Measurements from ENCODE around the gene APBA1.

APBA1 gene

DNA sequence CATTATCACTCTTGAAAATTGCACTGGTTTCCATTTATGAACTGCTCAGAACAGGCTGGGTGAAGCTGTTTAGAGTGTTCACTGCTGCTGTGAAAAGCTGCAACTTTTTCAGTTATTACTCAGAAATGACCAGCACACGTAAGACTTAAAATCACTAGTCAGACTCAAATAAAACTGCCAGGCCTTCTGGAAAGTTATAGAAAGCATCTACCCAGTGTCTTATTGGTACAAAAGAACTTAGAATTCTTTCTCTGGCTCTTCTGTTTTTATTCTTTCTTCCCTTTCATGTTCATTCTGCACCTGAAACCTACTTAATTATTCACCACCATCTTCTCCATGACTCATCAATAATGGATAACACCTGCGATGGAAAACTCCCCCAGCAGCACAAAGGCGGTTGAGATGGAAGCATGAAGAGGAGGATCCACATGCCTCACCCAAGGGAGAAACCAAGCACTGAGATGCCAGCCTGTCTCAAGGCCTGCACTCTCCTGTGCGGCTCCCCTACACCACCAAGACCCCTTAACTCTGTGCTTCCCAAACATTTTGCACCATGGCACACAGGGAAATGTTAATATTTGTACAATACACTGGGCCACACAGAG, 175.2 kb downstream of the APBA1 start:
- no peak overlapping the region for H3K4me3 ChIP-seq (ENCODE audit: low read depth, low read length)
- no peak for DNase-seq (ENCODE audit: low read depth)
- TF ChIP-seq CTCF (IDR thresholded peaks at IDR 0.05; ENCODE audit: insufficient read depth, low read depth, low read length, missing control alignments): no peak

DNA sequence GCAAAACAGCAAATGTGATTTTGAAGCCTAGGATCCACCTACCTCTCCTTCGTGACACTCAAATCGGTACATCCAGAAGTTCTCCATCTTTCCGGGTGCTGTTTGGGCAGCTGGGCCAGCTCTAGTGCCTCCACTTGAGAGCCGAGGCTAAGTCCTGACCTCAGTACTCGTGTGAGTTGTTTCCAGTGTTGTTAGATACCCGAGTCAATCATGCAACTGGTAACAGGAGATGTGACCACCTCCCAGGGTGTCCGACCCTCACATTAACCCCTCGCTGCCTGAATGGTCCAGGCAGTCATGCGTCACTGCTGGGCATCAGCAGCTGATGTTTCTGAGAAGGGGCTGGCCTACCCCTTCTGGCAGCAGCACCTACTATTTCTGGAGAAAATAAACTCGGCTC, 176.9 kb downstream of the APBA1 start:
- no peak for DNase-seq (ENCODE audit: low read depth)
- no peak for TF ChIP-seq CTCF (IDR thresholded peaks at IDR 0.05; ENCODE audit: insufficient read depth, low read depth, low read length, missing control alignments)

GRCh38 chr9:69494763-69495162, 177.4 kb downstream of the APBA1 start:
- no peak for DNase-seq (ENCODE audit: low read depth)
- no peak for TF ChIP-seq CTCF (IDR thresholded peaks at IDR 0.05; ENCODE audit: insufficient read depth, low read depth, low read length, missing control alignments)
- no peak overlapping the region for H3K4me3 ChIP-seq (ENCODE audit: low read depth, low read length)

More for the DNA sequence above, 176.9 kb downstream of the APBA1 start:
- no peak overlapping the region for H3K4me3 ChIP-seq (ENCODE audit: low read depth, low read length)

DNA sequence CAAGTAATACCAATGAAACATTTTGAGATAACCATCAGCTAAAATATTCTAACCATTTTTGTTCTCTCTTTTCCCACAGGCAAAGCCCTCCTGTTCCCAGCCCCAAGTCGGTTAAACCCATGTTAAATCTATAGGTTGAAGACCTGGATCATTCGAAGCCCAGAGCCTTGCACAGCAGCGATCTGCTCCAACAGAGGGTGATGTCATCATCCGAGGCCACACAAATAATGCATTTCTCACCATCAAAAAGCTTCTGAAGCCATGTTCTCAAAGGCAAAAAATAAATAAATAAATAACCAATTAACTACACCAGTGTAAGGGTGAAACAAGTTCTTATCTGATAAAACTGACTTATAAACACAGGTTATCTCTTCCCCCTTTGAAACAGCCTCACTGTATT, 178.0 kb downstream of the APBA1 start:
- no peak overlapping the region for H3K4me3 ChIP-seq (ENCODE audit: low read depth, low read length)
- TF ChIP-seq CTCF (IDR thresholded peaks at IDR 0.05; ENCODE audit: insufficient read depth, low read depth, low read length, missing control alignments): no peak
- no peak for DNase-seq (ENCODE audit: low read depth)

DNA sequence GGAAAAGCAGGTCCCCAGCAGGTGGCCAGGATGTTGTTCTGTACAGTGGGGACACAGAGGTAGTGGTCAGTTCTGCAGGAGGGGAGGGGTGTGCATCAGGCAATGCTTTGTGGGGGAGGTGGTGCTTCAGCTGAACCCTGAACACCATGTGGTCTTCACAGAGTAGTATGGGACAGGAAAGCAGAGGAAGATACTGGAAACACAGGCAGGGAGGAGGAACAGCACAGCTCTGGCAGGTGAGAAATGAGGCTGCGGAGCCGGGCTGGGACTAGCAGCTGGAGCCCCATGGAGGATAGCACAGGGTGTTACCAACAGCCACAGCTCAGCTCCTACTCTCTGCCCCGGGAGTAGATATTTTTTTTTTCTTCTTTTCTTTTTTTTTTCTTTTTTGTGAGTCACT, 185.7 kb downstream of the APBA1 start:
- no peak for TF ChIP-seq CTCF (IDR thresholded peaks at IDR 0.05; ENCODE audit: insufficient read depth, low read depth, low read length, missing control alignments)
- no peak overlapping the region for H3K4me3 ChIP-seq (ENCODE audit: low read depth, low read length)
- no peak for DNase-seq (ENCODE audit: low read depth)

- no peak for TF ChIP-seq CTCF (IDR thresholded peaks at IDR 0.05; ENCODE audit: insufficient read depth, low read depth, low read length, missing control alignments)
- H3K4me3 ChIP-seq (ENCODE audit: low read depth, low read length): no peak overlapping the region
- DNase-seq (ENCODE audit: low read depth): no peak
These were observed 186.7 kb downstream of the APBA1 start for GRCh38 chr9:69485466-69485865.

DNA sequence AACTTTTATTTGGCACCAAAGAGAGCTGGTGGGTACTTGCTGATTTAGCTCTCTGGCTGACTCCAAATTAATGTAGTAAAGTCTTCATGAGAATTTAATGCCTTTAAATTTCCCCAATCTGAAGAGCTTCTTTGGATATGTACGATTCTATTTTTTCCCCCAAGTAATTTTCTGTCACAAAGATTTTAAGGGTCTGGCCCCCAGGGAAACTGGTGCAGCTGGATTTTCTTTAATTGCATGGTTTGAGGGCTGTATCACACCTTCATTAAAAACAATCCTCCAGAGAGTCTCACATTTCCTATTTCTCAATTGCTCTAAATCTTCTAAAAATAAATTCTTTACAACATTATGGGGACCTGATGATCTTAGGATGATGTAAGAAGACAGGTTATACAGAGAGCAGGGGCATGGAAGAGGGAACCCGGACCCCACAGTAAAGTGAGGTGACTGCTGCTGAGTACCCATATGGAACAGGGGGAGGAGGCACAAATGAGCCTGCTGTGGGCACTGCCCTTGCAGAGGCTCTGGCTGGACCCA, 188.2 kb downstream of the APBA1 start:
- no peak for TF ChIP-seq CTCF (IDR thresholded peaks at IDR 0.05; ENCODE audit: insufficient read depth, low read depth, low read length, missing control alignments)
- no peak overlapping the region for H3K4me3 ChIP-seq (ENCODE audit: low read depth, low read length)
- DNase-seq (ENCODE audit: low read depth): no peak

All from GM12865 (cell line).